Uterus (tissue), 4 donors: Measurements from ENCODE around the gene EIF4E1B. TPM values are rescaled to one million over a fixed set of nuclear protein-coding genes. Genes with fewer than 3 reads are reported as not detected.

Experiments used
- DNase-seq, 2 donors: peaks; one replicate each; pipeline ENCODE4 v3.0.0-alpha.2; 2019 to 2020
- H3K27ac ChIP-seq, 2 donors: fragments of 200-600 bp; sonication (generic); 1 replicate in 1 of 2; 2 replicates in 1 of 2; pipeline ENCODE4 v1.5.1; 2016 to 2018
- H3K27me3 ChIP-seq, 2 donors: fragments of 200-600 bp; sonication (generic); one replicate each; pipeline ENCODE4 v1.5.1; 2018 to 2019; ENCODE audit warnings: control low read depth in 1 of 2
- H3K36me3 ChIP-seq, 2 donors: fragments of 200-600 bp; sonication (generic); one replicate each; pipeline ENCODE4 v1.5.1; 2019; ENCODE audit warnings: control low read depth in 1 of 2
- H3K4me1 ChIP-seq, 2 donors: fragments of 200-600 bp; sonication (generic); one replicate each; pipeline ENCODE4 v1.5.1; 2018 to 2019; ENCODE audit warnings: control low read depth in 1 of 2
- H3K4me3 ChIP-seq, 2 donors: fragments of 200-600 bp; sonication (generic); 1 replicate in 1 of 2; 2 replicates in 1 of 2; pipeline ENCODE4 v1.5.1; 2018 to 2019; ENCODE audit warnings: mild to moderate bottlenecking in 1 of 2
- H3K9me3 ChIP-seq, 2 donors: fragments of 200-600 bp; sonication (generic); one replicate each; pipeline ENCODE4 v1.5.1; 2019; ENCODE audit warnings: control low read depth in 1 of 2
- POLR2A ChIP-seq, 2 donors: fragments of 450-650 bp; IDR thresholded peaks; one replicate each; pipeline ENCODE4 v1.6.1; 2016; ENCODE audit warnings: antibody characterized with exemption in 2 of 2, mild to moderate bottlenecking in 1 of 2, moderate library complexity in 1 of 2
- intact Hi-C: fragments of 100-400 bp; cut with DNase I; formaldehyde crosslinking; loops from one replicate; pipeline ENCODE4 v1.15.1; 2023; ENCODE audit warnings: low total_unique reads
- microRNA-seq: library from miRNA; unstranded; fragments of <30 nt; microRNA quantifications from one replicate; pipeline ENCODE4, GENCODE V29; 2016; ENCODE audit warnings: borderline microRNAs expressed, borderline replicate concordance
- small RNA-seq: library from RNA; depleted of rRNA; stranded (forward); fragments of <200 nt; gene quantifications from one replicate; pipeline ENCODE3, GENCODE V24; 2016
- total RNA-seq, 4 donors: library from RNA; depleted of rRNA in 3 of 4; stranded (reverse); fragments of >200 nt in 3 of 4; gene quantifications; one replicate each; pipeline versions ENCODE4 v1.1.0 to v1.2.4, GENCODE V29; 2014 to 2023
- TF ChIP-seq, protein P1 (sequence below), 4 experiments: fragments of 200-600 bp in 2 of 4; fragments of 450-650 bp in 2 of 4; sonication (generic) in 2 of 4; IDR thresholded peaks; one replicate each; pipeline ENCODE4 v1.5.1; 2016 to 2019; ENCODE audit warnings: antibody characterized with exemption in 4 of 4, mild to moderate bottlenecking in 2 of 4, moderate library complexity in 1 of 4
- donor health status: DM: yes; HTN: yes; CAD: no.

The EIF4E1B gene
- total RNA-seq, 4 donors from 2014 or later, result not detected

DNA sequence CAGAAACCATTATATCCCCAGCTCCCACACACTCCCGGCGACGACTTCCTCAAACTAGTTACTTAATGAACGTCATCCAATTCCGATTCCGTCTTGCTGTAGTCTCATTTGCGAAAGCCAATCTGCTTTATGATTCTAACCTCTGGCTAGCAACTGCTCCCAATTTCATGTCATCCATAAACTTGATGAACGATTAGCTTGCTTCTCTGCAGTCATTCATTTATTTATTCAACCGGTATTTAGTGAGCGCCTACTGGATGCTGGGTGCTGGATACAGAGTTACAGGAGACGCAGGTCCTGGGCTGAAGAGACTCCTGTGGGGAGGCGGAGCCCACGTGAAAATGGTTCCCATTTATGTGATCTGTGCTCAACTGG is 63.0 kb downstream of the EIF4E1B start:
- Histone ChIP-seq H3K27me3 (peaks cover 0 to 9% of the 10 kb centered on the region in 2 donors), H3K4me1 (no peaks in the 10 kb centered on the region), H3K27ac (no peak overlapping the region), H3K4me3 (no peak overlapping the region), H3K9me3 (no peaks in the 10 kb centered on the region), H3K36me3 (no peaks in the 10 kb centered on the region)
- TF ChIP-seq, protein P1, sequence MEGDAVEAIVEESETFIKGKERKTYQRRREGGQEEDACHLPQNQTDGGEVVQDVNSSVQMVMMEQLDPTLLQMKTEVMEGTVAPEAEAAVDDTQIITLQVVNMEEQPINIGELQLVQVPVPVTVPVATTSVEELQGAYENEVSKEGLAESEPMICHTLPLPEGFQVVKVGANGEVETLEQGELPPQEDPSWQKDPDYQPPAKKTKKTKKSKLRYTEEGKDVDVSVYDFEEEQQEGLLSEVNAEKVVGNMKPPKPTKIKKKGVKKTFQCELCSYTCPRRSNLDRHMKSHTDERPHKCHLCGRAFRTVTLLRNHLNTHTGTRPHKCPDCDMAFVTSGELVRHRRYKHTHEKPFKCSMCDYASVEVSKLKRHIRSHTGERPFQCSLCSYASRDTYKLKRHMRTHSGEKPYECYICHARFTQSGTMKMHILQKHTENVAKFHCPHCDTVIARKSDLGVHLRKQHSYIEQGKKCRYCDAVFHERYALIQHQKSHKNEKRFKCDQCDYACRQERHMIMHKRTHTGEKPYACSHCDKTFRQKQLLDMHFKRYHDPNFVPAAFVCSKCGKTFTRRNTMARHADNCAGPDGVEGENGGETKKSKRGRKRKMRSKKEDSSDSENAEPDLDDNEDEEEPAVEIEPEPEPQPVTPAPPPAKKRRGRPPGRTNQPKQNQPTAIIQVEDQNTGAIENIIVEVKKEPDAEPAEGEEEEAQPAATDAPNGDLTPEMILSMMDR (IDR thresholded peaks at IDR 0.05), result no peak
- no peak for TF ChIP-seq POLR2A (IDR thresholded peaks at IDR 0.05)
- DNase-seq, result no peak
- intact Hi-C loops, result no loop called here

DNA sequence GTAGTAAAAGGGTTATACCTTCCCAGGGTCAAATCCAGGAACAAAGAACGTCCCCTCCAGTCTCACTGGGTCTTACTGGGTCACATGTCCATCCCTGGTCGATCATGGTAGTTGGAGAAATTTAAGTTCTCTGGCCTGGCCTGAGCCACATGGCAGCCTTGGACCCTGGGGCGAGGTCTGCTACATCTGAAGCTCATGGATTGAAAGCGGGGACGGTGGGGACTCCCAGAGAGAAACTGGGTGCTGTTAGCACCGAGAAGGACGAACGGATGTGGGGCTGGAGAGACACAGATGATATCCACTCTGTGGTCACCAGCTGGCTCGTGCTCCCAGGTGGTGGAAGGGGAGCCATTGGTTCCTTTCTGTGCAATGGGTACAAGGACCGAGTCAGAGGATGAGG is 63.7 kb downstream of the EIF4E1B start:
- Histone ChIP-seq H3K36me3 (no peaks in the 10 kb centered on the region), H3K27me3 (peaks cover 0 to 9% of the 10 kb centered on the region in 2 donors), H3K27ac (no peak overlapping the region), H3K9me3 (no peaks in the 10 kb centered on the region), H3K4me1 (no peaks in the 10 kb centered on the region), H3K4me3 (no peak overlapping the region)
- no peak for DNase-seq
- TF ChIP-seq POLR2A (IDR thresholded peaks at IDR 0.05), result no peak
- TF ChIP-seq, protein P1 (IDR thresholded peaks at IDR 0.05), result no peak
- intact Hi-C loops, result no loop called here

DNA sequence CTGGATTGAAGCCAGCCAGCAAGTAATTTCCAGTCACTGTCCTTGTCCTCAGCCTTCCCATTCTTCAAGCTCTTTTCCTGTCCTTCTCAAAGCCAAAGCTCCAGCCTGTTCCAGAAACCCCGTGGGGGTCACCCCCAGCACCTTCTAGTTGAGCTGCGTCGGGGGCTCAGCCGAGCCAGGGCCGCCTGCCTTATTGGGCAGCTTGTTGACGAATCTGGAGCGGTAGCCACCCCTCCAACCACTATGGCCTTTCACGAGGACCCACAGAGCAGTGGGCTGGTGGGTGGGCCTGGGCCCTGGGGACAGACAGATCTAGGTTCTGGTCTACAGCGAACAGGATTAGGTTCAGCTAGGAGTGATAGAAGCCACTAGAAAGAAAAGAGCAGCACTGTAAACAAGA is 64.2 kb downstream of the EIF4E1B start:
- H3K27ac ChIP-seq, result no peak overlapping the region
- H3K4me3 ChIP-seq, result no peak overlapping the region
- no peaks in the 10 kb centered on the region for H3K4me1 ChIP-seq
- peaks cover 0 to 9% of the 10 kb centered on the region in 2 donors for H3K27me3 ChIP-seq
- intact Hi-C loops, result no loop called here
- H3K9me3 ChIP-seq, result no peaks in the 10 kb centered on the region
- TF ChIP-seq, protein P1 (IDR thresholded peaks at IDR 0.05), result no peak
- no peak for TF ChIP-seq POLR2A (IDR thresholded peaks at IDR 0.05)
- no peak for DNase-seq
- H3K36me3 ChIP-seq, result no peaks in the 10 kb centered on the region

DNA sequence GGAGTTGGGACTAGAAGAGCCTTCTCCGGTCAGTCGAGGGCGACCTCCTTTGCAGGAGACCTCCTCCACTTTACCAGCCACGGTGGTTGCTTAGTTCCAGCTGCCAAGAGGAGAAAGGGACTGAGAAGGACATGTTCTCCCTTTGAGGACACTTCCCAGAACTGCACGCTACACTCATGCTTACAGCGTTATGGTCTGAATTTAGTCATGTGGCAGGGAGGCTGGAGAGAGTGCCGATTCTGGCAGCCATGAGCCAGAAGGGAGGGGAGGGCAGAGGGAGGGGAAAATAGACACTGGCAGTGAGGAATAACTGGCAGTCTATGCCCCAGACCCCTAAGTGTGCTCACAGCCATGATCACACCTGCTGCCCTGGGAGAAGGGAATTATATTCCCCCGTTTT is 64.6 kb downstream of the EIF4E1B start:
- intact Hi-C loops, result no loop called here
- H3K36me3 ChIP-seq, result no peaks in the 10 kb centered on the region
- DNase-seq, result no peak
- H3K27me3 ChIP-seq, result peaks cover 0 to 9% of the 10 kb centered on the region in 2 donors
- TF ChIP-seq, protein P1 (IDR thresholded peaks at IDR 0.05), result no peak
- TF ChIP-seq POLR2A (IDR thresholded peaks at IDR 0.05), result no peak
- no peaks in the 10 kb centered on the region for H3K9me3 ChIP-seq
- no peaks in the 10 kb centered on the region for H3K4me1 ChIP-seq
- no peak overlapping the region for H3K4me3 ChIP-seq
- no peak overlapping the region for H3K27ac ChIP-seq

Small RNA genes within 50 kb of the gene (microRNA-seq; reads per million reads assigned to microRNA genes)
- not detected for gene MIR4281

Small RNA genes within 50 kb of the gene (small RNA-seq; reads per million reads assigned to genes)
- gene MIR4281, result not detected

Other genes starting within 250 kb of the EIF4E1B start
- gene NOP16, start 242.1 kb upstream of the EIF4E1B start, total RNA-seq, result 10 to 100 TPM in 1 of 4 donors, 1 to 10 TPM in 2, under 1 TPM in 1; 0.51 to 17.8 (median 7.9) TPM
- gene HIGD2A, start 241.9 kb upstream of the EIF4E1B start, total RNA-seq, result 10 to 100 TPM in 3 of 4 donors, 1 to 10 TPM in 1; 4.6 to 74.5 (median 26.7) TPM
- gene CLTB, start 214.1 kb upstream of the EIF4E1B start, total RNA-seq, result 100 to 1,000 TPM in 1 of 4 donors, 10 to 100 TPM in 3; 34.7 to 162 (median 63.4) TPM
- gene FAF2, start 182.3 kb upstream of the EIF4E1B start, total RNA-seq, result 10 to 100 TPM; 12.3 to 47.8 (median 32.5) TPM
- 10 to 100 TPM in 2 of 4 donors, 1 to 10 TPM in 2; 1.2 to 32.6 (median 9.2) TPM for gene RNF44, start 93.3 kb upstream of the EIF4E1B start, total RNA-seq
- under 1 TPM in 3 of 4 donors, not detected in 1; under 0.01 to 0.35 (median 0.09) TPM for gene CDHR2, start 81.3 kb upstream of the EIF4E1B start, total RNA-seq
- 1 to 10 TPM in 1 of 4 donors, under 1 TPM in 1, not detected in 2; 0.40 to 1.4 TPM for gene GPRIN1, start 20.5 kb upstream of the EIF4E1B start, total RNA-seq
- gene SNCB, start 141 bp upstream of the EIF4E1B start, total RNA-seq, result not detected
- 10 to 100 TPM in 3 of 4 donors, 1 to 10 TPM in 1; 10.0 to 45.6 (median 20.2) TPM for gene TSPAN17, start 16.8 kb downstream of the EIF4E1B start, total RNA-seq
- gene UNC5A, start 179.9 kb downstream of the EIF4E1B start, total RNA-seq, result under 1 TPM in 1 of 4 donors, not detected in 3; 0.48 TPM